Stimulated activated CD8-positive, alpha-beta memory T cell treated with anti-CD3 and anti-CD28 coated beads, Interleukin-15, amount 100 ng/mL, for 1 hour (primary cell): ENCODE results near the gene GCG.

Source experiments
- DNase-seq: peaks from one replicate; pipeline ENCODE4 v3.0.0-alpha.2; 2020; ENCODE audit warnings: low read depth

Gene GCG

DNA sequence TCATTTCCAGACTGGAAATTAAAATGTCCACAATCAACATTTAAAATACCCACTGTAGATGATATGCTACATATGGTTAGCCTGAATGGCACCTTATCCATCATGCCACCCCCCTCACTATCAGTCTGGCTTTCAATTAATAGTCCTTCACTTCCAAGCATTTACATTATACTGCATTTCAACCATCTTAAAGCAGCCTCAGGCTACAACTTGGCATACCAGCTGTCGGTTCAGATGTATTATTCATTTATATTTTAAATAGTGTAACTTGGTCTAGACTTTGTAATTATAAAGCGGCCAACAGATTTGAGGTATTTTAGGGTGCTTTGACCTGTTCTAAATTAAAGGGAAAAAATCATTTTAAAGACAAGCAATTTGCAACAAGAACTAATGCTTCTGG, 2.6 kb downstream of the GCG start:
- no peak for DNase-seq

DNA sequence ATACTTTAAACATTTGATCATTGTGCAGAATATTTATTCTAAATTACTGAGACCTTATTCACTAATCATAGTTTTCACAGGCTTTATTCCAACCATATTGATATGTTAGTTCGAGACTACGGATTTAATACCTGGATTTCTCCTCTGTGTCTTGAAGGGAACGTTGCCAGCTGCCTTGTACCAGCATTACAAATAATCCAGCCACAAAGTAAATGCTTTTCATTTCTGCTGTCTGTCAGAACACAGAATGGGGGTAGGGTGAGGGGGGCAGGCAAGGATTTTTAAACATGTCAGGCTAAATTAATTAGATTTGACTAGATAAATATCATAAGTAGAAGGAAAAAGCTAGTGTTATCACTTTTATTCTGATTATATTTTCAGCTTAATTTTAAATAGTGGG, 3.1 kb downstream of the GCG start:
- no peak for DNase-seq

DNA sequence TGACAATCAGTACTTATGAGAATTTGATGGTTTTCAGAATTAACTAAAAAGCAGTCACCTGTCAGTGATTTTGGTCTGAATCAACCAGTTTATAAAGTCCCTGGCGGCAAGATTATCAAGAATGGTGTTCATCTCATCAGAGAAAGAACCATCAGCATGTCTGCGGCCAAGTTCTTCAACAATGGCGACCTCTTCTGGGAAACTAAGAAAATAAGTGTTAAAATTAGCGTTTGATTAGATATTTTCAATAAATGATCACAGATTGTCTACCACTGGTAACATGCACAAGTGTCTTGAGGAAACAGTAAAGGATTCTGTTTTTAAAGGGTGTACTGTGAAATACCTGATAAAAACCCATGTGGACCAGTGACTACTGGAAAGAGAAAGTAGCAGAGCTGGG, 8.1 kb downstream of the GCG start:
- DNase-seq, result no peak

DNA sequence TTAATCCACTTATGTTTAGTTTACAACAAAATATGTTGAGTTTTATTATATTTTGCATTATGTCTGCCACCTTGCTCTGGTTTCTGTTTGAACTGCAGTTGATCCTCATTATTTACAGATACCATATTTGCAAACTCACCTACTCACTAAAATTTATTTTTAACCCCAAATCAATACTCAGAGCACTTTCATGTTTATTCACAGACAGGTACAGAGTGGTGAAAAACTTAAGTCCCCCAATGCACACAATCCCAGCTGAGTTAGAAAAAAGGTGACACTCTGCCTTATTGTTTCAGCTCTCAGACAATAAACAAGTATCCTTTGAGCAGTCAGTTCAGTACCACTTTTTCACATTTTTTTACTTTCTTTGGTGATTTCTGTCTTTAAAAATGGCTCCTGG, 13.7 kb downstream of the GCG start:
- no peak for DNase-seq

DNA sequence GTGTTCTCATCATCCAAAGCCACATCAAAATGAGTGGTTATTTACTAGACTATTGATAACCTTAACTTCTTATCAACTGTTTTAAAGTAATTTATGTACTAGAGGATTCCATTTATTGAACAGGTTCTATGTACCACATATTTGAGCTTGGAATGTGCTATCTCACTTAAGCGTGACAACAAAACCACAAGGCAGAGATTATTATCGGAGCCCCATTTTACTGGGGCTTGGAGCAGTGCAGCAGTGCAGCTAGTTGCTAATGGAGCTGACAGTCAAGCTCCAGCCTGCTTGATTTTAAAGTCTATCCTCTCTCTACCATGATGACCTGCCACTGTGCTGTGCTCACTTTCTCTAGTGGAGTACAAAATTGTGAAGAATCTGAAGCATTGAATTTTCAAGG, 24.6 kb downstream of the GCG start:
- DNase-seq, result no peak

DNA sequence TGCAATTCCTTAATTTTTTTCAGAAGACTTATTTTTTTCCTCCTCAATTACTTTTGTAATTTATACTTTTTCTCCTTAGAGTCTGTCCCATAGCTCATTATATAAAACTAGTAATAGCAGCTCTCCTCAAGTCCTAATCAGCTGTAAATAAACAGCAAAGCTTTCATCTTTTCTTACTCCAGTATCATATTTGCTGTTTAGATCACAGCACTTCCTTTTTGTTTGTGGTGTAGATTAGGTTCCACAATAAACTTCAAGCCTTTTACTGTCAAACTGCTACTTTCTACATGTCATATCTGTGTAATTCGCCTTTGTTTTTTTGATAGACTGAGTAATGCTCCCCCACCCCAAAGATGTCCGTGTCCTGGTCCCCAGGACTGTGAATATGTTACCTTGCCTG, 25.5 kb downstream of the GCG start:
- no peak for DNase-seq

DNA sequence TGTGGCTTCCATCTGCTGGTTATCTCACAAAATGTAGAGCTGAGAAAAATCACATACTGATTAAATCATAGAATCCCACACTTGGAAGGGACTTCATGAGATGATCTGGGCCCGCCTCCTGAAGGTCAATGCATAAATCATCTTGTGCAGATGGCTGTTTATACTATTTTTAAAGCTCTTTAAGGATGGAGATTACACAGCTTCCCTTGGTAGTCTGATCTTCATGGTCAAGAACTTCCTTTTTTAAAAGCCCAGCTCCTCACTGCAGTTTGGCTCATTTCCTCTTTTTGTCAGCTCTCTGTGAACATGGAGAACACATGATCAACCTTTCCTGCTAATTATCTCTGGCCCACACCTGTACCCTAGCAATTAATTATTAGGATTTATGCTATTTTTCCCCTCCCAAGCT, 25.9 kb downstream of the GCG start:
- DNase-seq, result no peak

DNA sequence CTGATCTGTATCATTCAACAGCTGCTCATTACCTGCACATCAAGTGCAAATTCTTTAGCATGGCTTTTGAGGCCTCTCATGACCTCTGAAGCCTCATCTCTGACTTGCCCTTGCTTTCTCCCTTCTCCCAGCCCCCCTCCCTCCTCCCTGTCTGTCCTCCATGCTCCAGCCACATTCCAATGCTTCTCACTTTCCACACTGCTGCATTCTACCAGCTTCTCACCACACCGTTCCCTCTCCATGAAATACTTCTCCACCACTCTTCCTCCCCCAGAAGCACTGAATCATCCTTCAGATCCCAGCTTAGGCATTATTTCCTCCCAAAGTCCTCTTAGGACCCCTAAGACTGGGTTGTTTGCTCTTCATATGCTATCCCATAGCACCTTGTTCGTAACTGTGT, 26.9 kb downstream of the GCG start:
- no peak for DNase-seq

DNA sequence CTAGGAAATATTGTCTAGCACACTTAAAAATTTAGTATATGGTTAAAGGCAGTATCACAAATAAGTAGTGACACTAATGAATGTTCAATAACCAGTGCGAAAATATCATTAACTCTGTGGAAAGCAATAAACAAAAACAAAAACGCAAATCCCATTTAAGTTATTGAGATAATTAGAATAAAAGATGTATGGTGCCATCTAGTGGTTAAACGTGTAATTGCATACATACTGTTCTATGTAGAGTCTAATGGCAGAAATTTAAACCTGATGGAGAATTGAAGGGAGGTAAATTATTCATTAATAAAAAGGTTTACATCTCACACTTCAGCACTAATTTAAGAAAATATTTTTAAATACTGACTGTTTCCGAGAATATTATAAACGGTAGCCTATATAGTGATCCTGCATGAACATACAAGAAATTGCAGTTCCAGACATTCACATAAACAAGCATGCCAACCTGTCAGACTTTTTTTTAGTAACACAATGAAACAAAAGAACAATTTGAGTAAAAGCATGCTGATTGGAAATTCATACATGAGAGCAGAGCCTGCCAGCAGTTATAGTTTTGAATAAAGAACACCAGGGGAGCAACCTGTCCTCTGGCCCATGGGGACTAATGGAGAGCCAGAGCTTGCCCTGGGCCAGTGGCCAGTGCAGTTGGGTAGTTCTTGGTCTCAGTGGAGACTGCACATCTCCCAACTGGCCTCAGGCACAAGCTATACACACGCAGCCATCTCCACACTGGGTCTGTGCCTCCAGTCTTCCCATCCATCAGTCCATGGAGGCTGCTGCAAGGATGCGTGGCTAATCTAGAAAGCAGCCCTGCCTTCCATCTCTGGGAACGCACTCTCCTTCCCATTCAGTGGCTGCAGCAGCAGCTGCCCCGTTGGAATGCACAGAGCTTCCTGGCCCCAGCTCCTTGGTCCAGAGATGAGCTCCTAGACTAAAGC, 28.0 kb downstream of the GCG start:
- DNase-seq, result no peak

DNA sequence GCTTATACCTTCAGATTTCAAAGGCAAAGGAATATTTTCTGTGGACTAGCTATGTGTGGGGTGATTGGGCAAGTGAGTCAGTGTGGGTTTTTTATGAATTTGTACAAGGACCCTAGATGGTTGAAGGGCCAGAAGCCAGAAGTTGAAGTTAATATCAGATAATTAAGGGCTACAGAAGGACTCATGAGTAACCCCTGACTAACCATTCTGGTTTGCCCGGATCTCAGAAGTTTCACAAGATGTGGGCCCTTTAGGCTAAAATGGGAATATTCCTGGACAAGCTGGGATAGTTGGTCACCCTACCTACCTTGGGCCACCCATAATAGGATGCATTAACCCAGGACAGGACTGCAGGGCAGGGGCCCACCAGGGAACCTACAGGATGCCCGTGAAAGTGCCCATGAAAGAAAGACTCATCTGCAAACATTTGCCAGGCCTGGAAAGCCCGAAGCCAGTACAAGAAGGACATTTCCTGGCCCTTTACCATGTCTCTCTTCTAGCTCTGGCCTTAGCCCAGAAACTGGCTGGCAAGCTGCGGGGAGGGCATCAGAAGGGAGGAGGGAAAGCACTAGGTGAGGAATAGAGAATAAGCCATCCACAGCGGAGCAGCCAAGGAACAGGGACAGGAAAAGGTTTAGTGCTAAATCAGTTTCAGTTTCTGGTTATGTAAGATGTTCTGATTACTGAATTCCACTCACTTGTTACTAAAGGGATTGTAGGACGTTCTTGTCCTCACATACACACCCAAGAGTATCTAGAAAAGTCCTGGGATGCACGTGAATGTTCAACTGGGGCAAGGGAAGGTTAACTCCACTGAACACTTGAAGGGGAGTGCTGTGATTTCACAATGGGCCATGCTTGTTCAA, 33.6 kb downstream of the GCG start:
- DNase-seq, result no peak

DNA sequence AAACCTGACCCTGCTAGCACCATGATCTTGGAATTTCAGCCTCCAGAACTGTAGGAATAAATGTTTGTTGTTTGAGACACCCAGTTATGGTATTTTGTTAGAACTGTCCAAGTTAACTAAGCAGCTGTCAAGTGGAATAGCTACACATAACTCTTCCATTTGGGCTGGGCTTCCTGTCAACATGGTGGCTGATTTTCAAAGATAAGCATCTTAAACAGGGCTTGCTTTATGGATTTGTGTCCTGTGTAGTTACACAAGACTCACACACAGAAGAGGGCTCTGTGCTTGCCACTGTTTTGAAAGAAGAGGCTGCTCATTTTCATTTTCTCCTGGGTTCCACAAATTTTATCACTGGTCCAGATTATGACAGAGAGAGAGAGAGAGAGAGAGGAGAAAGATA, 35.7 kb downstream of the GCG start:
- no peak for DNase-seq

DNA sequence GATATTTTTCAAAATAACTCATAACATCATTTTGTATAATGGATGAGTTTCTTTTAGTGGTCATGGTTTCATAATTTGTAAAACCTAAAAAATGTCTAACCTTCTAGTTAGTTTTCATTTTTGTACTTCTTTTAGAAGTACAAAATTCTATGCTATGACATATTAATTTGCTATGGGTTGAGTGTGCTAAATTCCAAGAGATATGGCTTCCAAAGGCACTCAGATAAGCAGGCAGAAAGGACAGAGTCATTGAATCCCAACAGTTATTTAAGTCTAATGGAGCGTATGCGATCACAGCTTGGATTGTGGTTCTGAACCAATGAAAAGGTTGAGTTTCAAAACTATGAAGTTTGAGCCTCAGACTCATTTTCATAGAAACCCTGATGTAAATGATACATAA, 37.0 kb downstream of the GCG start:
- no peak for DNase-seq

DNA sequence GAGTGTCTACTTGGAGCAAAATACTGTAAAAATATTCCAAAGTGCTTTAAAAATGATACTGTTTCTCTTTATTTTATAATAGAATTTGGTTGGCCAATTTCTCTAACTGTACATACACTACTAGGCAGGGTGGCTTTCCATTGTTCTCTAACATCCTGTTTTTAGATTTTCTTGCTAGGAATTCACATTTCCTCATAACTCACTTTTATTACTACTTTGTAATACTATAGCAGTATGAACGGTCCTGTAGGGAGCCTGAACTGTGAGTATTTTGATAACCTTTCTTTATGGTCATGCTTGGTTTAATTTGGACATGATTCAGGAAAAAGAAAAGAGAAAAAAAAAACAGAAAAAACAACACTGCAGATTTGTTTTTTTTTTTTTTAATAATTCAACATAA, 37.8 kb downstream of the GCG start:
- no peak for DNase-seq

DNA sequence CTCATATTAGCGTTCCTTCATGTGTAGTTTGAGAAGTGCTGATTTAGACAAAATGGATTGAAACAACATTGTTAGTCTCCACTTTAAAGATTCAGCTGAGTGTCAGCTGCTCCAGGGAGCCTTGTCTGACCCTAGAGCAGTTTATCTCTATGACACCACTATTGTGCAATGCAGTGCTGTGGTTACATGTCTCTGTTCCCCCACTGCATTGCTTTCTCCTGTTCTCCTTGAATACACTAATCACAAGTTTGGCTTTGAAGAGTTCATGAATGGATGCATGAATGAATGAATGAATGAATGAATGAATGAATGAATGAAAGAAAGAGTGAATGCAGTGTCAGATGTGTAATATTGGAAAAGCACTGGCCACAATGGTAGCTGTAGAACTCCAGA, 38.3 kb downstream of the GCG start:
- DNase-seq, result no peak

DNA sequence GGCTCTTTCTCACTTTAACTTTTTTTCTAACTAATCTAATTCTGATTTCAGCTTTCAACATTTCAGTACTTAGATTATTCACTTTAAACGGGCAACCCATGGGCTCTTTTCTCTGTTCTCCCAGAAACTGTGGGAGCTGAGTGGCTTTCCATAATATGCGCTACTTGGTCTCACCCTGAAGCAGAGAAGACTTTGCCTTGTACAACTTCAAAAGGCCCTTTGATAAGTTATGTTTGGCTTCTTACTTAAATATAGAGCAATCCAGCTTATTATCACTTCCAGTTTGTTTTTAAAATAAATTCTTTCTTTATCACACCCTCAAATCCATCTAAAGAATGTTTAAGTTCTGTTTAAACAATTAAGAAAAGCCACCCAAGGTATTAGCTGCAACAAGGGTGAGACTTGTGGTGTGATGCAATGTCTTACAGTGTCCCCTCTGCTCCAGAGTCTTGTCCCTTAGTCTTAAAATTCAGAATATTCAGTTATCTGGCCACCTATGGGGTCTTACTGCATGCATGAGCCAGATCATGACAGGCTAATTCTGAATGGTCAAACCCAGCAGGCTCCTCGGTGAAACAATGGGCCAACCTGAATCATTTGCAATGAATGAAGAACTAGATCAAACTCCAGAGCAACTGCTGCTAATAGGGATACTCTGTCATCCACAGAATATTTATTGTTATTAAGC, 38.8 kb downstream of the GCG start:
- no peak for DNase-seq

DNA sequence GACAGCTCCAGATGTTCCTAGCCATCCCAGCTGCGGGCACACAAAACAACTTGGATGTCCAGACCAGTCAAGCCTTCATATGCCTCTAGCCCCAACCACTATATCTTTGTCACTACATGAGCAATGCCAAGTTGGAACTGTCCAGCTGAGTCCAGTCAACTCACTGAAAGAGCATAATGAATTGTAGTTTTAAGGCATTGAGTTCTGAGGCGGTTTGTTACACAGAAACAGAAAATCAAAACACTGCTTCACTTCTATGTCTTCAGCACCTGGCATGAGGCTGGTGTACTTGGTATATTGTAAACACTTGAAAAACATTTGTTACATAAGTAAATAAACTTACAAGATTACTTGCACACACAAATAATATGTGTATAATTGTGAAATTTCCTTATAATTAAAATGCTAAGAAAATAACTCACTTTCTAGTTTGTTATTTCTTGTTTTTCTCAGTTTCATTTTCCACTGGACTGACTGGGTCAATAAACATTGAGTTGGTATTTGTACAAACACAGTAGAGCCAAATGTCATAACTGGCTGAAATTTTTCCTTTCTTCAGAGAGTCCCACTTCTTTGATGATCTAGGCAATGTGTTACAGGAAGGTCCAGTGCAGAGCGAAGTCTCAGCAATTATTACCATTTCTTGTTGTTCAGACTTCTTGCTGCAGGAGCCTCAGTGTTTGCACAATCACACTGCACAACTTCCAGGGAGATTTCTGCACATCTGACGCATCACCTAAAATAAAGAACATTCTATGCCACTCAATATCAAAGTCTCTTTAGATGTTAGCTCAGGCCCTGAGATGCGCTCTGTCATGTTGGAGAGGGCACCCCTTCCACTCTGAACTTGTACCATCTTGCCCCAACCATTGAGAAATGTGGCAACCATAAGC, 39.8 kb downstream of the GCG start:
- no peak for DNase-seq

DNA sequence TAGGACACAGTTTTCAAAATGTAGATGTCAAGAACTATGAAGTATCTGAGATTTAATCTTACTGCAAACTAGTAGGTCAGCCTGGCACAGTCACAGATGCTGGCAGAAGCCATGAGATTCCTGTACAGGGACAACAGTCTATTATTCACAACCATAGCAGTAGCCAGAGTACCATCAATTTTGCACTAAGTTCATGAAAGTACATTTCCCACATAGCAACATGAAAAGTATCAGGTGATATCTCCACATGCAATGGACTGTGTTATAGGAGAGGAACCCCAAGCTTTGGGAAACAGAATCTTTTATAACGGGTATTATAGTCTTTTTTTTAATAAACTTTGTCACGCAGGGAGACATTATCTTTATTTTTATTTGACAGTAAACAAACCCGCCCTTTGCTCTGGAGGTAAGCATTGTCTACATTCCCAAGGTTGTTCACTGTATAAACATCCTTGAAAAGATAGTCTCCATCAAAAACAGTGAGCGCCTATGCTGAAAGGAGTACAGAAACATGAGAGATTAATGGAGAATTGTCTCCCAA, 44.6 kb downstream of the GCG start:
- DNase-seq, result no peak

DNA sequence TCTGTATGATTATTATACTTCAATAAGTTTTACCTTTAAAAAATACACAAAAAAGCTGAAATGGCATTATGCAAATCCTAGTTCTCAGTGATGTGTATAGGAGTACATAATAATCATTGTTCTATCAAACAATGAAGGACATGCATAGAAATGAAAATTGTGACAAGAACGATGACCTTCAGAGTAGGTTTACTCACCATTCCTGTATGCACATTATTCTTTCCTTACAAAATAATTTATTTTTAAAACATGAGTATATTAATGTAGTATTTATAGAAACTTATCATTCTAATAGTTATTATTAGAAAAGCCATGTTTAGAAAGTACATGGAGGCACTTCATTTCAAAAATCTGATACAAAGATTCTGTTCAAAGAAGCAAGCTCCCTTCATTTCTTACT, 45.3 kb downstream of the GCG start:
- no peak for DNase-seq

DNA sequence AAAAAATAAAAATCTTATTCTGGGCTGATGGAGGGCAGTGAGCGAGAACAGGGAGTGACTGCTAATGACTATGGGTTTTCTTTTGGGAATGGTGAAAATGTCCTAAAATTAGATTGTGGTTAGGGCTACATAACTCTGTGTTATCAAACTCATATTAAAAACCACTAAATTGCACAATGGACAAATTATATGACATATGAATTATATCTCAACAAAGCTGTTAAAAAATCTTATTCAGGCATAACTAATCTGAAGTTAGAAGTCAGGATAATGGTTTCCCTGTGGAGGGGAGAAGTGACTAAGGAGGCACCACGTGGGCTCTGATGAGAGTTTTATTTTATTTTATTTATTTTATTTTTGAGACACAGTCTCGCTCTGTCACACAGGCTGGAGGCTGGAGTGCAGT, 45.9 kb downstream of the GCG start:
- DNase-seq, result no peak

DNA sequence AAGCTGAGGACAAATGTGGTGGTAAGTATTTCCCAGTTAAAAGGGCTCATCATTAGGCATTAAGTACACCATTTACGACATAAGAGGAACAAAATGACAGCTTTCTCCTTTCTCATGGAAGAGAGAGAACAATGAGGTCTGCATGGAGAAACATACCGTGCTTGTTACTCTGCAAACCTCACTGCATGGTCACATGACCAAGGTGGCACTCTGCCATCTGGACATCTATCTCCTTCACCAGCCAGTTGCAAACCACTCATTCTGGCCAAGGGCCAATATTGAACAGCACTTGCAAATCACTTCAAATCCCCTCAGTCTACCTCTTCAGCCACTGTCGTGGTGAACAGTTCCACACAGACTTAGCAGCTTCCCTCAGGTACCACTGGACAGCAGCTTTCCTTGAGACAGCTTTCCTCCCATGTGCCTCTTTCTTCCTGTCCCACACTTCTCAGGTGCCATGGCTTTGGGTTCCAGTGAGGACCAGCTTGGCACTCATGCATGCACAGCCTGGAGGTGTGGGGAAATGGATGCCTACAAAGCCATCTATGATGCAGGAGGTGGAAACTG, 48.5 kb downstream of the GCG start:
- no peak for DNase-seq

DNA sequence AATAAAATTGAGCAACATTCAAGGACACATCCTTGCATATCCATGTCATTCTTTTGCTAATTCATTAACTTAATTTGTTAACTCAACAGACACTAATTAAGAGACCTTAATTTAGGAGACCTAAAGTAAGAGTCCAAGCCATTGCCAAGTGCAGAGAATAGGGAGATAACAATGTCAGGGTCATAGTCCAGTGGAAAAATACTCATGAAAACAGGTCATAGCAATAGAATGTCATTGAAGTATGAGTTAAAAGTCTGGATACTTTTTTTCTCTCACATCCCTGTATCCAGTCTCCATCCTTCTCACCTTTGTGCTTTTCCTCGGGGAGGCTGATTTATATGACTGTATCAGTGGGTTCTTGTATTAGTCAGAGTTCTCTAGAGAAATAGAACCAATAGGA, 51.5 kb downstream of the GCG start:
- no peak for DNase-seq
